HCT116 (cell line): Measurements from ENCODE around the gene TTC6.

Source experiments
- CTCF ChIP-seq, 3 experiments: fragments of 200-600 bp in 1 of 3; sonication (generic) in 1 of 3; IDR thresholded peaks in 2 of 3; conservative IDR thresholded peaks in 1 of 3; 2 replicates each; pipeline ENCODE4 v1.5.1; 2012 to 2017; ENCODE audit warnings: low read depth in 2 of 3, low read length in 2 of 3, antibody characterized with exemption in 1 of 3, borderline replicate concordance in 1 of 3, control low read depth in 1 of 3, mild to moderate bottlenecking in 1 of 3, mixed read lengths in 1 of 3, mixed run types in 1 of 3, moderate library complexity in 1 of 3; ENCODE audit not compliant: insufficient read depth in 1 of 3
- EZH2 ChIP-seq: fragments of 200-600 bp; sonication (generic); IDR thresholded peaks from 2 replicates; pipeline ENCODE4 v1.6.1; 2017; ENCODE audit warnings: antibody characterized with exemption, mixed run types
- MAX ChIP-seq: IDR thresholded peaks from 2 replicates; pipeline ENCODE4 v1.6.1; 2012
- RAD21 ChIP-seq: IDR thresholded peaks from 2 replicates; pipeline ENCODE4 v1.6.1; 2012; ENCODE audit warnings: low read depth, mild to moderate bottlenecking
- REST ChIP-seq: IDR thresholded peaks from 2 replicates; pipeline ENCODE4 v1.6.1; 2012; ENCODE audit warnings: low read depth
- TF ChIP-seq, protein P1 (sequence below): IDR thresholded peaks from 2 replicates; pipeline ENCODE4 v1.6.1; 2011; ENCODE audit warnings: mild to moderate bottlenecking, low read length, moderate library complexity; ENCODE audit not compliant: insufficient replicate concordance; ENCODE audit errors: extremely low read depth

DNA sequence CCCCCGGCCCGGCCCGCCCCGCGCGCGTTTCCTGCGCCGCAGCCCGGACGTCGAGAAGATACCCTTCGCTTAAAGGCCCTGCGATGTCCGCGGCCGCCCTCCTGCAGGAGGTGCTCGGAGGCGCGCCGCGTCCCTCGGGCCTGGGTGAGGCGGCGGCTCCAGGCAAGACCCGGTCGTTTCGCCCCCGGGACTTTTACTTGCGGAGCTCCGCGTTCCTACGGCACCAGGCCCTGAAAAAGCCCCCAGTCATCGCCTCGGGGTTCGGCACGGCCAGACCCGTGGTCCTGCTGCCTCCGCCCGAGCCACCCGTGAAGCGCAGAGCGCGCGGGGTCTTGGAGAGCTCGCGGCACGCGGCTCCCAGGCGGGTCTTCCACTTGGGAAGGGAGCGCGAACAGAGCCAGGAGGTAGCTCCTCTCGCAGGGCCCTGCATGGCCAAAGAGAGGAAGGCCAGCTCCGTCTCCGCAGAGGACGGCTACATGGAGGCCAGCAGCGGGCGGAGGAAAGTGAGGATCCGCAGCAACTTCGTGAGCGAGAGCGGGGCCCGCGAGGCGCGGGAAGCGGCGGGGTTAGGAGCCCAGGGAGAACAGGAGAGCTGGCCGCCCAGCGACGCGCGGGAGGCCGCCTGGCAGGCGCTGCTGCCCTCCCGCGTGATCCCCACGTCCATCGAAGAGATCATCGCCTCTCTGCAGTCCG is 26.9 kb downstream of the TTC6 start:
- TF ChIP-seq CTCF (IDR thresholded peaks at IDR 0.05 in 2 of 3, conservative IDR thresholded peaks at IDR 0.05 in 1 of 3; ENCODE audit: borderline replicate concordance in 1 of 3, insufficient read depth in 1 of 3, low read depth in 2 of 3, low read length in 2 of 3) (no peak), MAX (no peak), REST (no peak), RAD21 (no peak), EZH2 (no peak)
- TF ChIP-seq, protein P1, sequence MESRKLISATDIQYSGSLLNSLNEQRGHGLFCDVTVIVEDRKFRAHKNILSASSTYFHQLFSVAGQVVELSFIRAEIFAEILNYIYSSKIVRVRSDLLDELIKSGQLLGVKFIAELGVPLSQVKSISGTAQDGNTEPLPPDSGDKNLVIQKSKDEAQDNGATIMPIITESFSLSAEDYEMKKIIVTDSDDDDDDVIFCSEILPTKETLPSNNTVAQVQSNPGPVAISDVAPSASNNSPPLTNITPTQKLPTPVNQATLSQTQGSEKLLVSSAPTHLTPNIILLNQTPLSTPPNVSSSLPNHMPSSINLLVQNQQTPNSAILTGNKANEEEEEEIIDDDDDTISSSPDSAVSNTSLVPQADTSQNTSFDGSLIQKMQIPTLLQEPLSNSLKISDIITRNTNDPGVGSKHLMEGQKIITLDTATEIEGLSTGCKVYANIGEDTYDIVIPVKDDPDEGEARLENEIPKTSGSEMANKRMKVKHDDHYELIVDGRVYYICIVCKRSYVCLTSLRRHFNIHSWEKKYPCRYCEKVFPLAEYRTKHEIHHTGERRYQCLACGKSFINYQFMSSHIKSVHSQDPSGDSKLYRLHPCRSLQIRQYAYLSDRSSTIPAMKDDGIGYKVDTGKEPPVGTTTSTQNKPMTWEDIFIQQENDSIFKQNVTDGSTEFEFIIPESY = no peak
